WERI-Rb-1 (cell line): ENCODE measurements around the gene CSRP3.

Experiments used
- DNase-seq: peaks from one replicate; pipeline ENCODE4 v3.0.0-alpha.2; 2020
- H3K27ac ChIP-seq: fragments of 250-450 bp; sonication (Bioruptor Pico); 2 replicates; pipeline ENCODE4 v1.5.1; 2020; ENCODE audit warnings: mild to moderate bottlenecking, moderate library complexity
- H3K27me3 ChIP-seq: fragments of 250-450 bp; sonication (Bioruptor Pico); 2 replicates; pipeline ENCODE4 v1.5.1; 2021; ENCODE audit warnings: mild to moderate bottlenecking, low read depth, moderate library complexity; ENCODE audit not compliant: insufficient read depth, severe bottlenecking
- H3K36me3 ChIP-seq: fragments of 250-450 bp; sonication (Bioruptor Pico); 2 replicates; pipeline ENCODE4 v1.5.1; 2020; ENCODE audit warnings: mild to moderate bottlenecking, moderate library complexity
- H3K4me3 ChIP-seq: 2 replicates; pipeline ENCODE4 v1.5.1; 2011; ENCODE audit warnings: low read depth, mild to moderate bottlenecking, control low read depth, low read length
- H3K9me3 ChIP-seq: fragments of 250-450 bp; sonication (Bioruptor Pico); 2 replicates; pipeline ENCODE4 v1.5.1; 2021; ENCODE audit warnings: mild to moderate bottlenecking, moderate library complexity; ENCODE audit not compliant: severe bottlenecking
- CTCF ChIP-seq: IDR thresholded peaks from 2 replicates; pipeline ENCODE4 v1.5.1; 2011; ENCODE audit warnings: low read depth, mild to moderate bottlenecking, control low read depth, inconsistent platforms, low read length

CSRP3 gene

DNA sequence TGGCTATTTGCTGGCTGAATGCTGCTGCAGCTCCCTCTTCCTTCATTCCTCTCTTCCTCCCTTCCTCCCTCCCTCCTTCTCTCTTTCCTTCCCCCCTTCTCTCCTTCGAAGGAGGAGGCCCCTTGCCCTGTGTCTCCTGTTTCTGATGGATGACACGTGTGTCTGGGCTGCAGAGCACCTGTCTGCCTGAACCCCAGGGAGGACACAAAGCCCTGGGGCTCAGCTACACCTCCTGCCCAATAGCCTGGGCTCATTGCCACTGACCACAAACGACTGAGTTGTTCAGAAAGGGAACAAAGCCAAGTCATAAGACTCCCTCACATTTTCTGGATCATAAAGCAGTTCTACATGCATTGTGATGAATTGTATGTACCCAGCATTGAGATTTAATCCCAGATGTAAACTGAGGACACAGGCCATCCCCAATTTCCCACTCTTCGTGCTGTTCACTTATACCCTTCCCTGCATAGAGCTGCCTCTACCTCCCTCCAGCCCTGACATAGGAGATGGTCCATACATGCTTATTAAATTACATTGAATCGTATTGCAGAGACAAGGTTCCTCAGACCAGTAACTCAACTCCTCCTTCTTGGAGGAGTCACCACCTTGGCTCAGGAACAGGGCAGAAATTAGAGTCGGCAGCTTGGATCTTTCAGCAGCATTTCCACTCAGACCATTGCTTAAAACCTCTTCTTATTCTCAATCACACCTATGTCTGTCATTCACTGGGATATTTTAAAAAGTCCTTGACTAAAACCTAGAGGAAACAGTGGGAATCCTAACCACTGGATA is 1.2 kb downstream of the CSRP3 start:
- Histone ChIP-seq H3K27ac (no peak overlapping the region), H3K27me3 (peaks cover 2% of the 10 kb centered on the region), H3K4me3 (no peak overlapping the region), H3K36me3 (no peaks in the 10 kb centered on the region), H3K9me3 (no peaks in the 10 kb centered on the region)
- no peak for DNase-seq
- no peak for TF ChIP-seq CTCF

GRCh38 chr11:19199771-19200170 is 2.0 kb downstream of the CSRP3 start:
- H3K36me3 ChIP-seq = no peaks in the 10 kb centered on the region
- H3K9me3 ChIP-seq = no peaks in the 10 kb centered on the region
- H3K4me3 ChIP-seq = no peak overlapping the region
- no peak for DNase-seq
- H3K27me3 ChIP-seq = peaks cover 2% of the 10 kb centered on the region
- H3K27ac ChIP-seq = no peak overlapping the region
- TF ChIP-seq CTCF = no peak

DNA sequence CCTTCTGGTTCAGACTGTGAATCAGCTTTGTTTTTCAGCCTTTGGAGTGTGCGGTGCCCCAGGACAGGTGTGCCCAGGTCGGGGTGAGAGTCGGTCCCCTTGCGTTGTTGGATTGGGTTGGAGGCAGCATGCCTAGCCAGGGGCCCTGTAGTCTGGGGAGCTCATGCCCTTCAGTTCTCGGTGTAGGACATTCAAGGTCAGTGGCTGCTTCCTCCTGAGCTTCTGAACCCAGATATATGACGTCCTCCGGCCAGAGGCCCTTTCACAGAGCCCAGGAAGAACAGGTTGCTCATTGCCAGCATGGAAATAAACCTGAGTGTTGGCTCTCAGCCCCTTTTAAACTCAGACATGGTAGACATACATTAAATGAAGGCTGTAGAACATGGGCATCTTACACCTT is 2.7 kb downstream of the CSRP3 start:
- H3K9me3 ChIP-seq = no peaks in the 10 kb centered on the region
- no peak overlapping the region for H3K4me3 ChIP-seq
- no peak for DNase-seq
- no peaks in the 10 kb centered on the region for H3K36me3 ChIP-seq
- TF ChIP-seq CTCF = no peak
- no peak overlapping the region for H3K27ac ChIP-seq
- peaks cover 2% of the 10 kb centered on the region for H3K27me3 ChIP-seq

GRCh38 chr11:19196432-19196831 is 5.4 kb downstream of the CSRP3 start:
- DNase-seq = no peak
- H3K27ac ChIP-seq = no peak overlapping the region
- H3K9me3 ChIP-seq = no peaks in the 10 kb centered on the region
- H3K4me3 ChIP-seq = no peak overlapping the region
- peaks cover 2% of the 10 kb centered on the region for H3K27me3 ChIP-seq
- H3K36me3 ChIP-seq = no peaks in the 10 kb centered on the region
- no peak for TF ChIP-seq CTCF

GRCh38 chr11:19194620-19195308 is 7.0 kb downstream of the CSRP3 start:
- Histone ChIP-seq H3K27ac (no peak overlapping the region), H3K9me3 (no peaks in the 10 kb centered on the region), H3K36me3 (no peaks in the 10 kb centered on the region), H3K27me3 (no peaks in the 10 kb centered on the region), H3K4me3 (no peak overlapping the region)
- TF ChIP-seq CTCF = no peak
- DNase-seq = no peak
